ENCODE measurements around the gene DCST1. TPM values are rescaled to one million over a fixed set of nuclear protein-coding genes. Genes with fewer than 3 reads are reported as not detected.

The DCST1 gene
- total and polyA plus RNA-seq, 12 donors = not detected

- H3K36me3 ChIP-seq (replicated peaks in 1 of 2) = no peaks in the 10 kb centered on the region
- intact Hi-C loops (cut with DNase I) = loop anchor here in 1 of 2 donors (5.0 kb wide), 1 partner anchor 34 kb away; no protein-coding TSS in a partner anchor
- peaks cover 15 to 35% of the 10 kb centered on the region in 2 donors for H3K4me1 ChIP-seq (replicated peaks in 1 of 2)
- H3K27me3 ChIP-seq = no peaks in the 10 kb centered on the region
- no peak for TF ChIP-seq CTCF (IDR thresholded peaks at IDR 0.05)
- TF ChIP-seq POLR2A (IDR thresholded peaks at IDR 0.05) = no peak
- no peak overlapping the region for H3K4me3 ChIP-seq
- no peak for DNase-seq
- H3K27ac ChIP-seq = no peak overlapping the region
- no peaks in the 10 kb centered on the region for H3K9me3 ChIP-seq (replicated peaks in 1 of 3)
- 74 to 85% (median 79%) methylated on average over 7 to 8 of the region's 8 CpGs for WGBS, 4 donors
These were observed 15.1 kb downstream of the DCST1 start for GRCh38 chr1:155048449-155049334.

GRCh38 chr1:155049651-155050559 lies 16.3 kb downstream of the DCST1 start:
- H3K27me3 ChIP-seq = no peaks in the 10 kb centered on the region
- intact Hi-C loops (cut with DNase I) = loop anchor here in 1 of 2 donors (5.0 kb wide), 1 partner anchor 32 kb away; no protein-coding TSS in a partner anchor
- H3K4me1 ChIP-seq (replicated peaks in 1 of 2) = peaks cover 12 to 31% of the 10 kb centered on the region in 2 donors
- peak overlapping the region in 1 of 4 donors; percentile 82 for H3K4me3 ChIP-seq
- 19 to 25% (median 20%) methylated on average over 9 to 10 of the region's 10 CpGs for WGBS, 4 donors
- DNase-seq = no peak
- H3K27ac ChIP-seq = peak overlapping the region; percentile 79 to 99 (median 88)
- no peaks in the 10 kb centered on the region for H3K9me3 ChIP-seq (replicated peaks in 1 of 3)
- TF ChIP-seq POLR2A (IDR thresholded peaks at IDR 0.05) (no peak), CTCF (IDR thresholded peaks at IDR 0.05) (no peak)
- H3K36me3 ChIP-seq (replicated peaks in 1 of 2) = peaks cover 0 to 8% of the 10 kb centered on the region in 2 donors

GRCh38 chr1:155050560-155051341 lies 17.1 kb downstream of the DCST1 start, which contains the start of gene ADAM15:
ADAM15 (plus strand) TSS chr1:155051316; CDS start chr1:155051387, 71 bp downstream.
- peak; percentile 77 to 92 (median 88) for DNase-seq
- TF ChIP-seq CTCF (IDR thresholded peaks at IDR 0.05) (peak; percentile 83 to 94 (median 87)), POLR2A (IDR thresholded peaks at IDR 0.05) (peak in 1 of 2 donors; percentile 68)
- intact Hi-C loops (cut with DNase I) = no loop called here
- H3K4me3 ChIP-seq = peak within 1 kb of the TSS; percentile 11 to 82 (median 52)
- H3K27ac ChIP-seq = peak within 1 kb of the TSS; percentile 79 to 99 (median 88)
- H3K4me1 ChIP-seq (replicated peaks in 1 of 2) = peaks cover 12 to 26% of the 10 kb centered on the region in 2 donors
- no peaks in the 10 kb centered on the region for H3K27me3 ChIP-seq
- H3K36me3 ChIP-seq (replicated peaks in 1 of 2) = peaks cover 0 to 17% of the 10 kb centered on the region in 2 donors
- H3K9me3 ChIP-seq (replicated peaks in 1 of 3) = no peaks in the 10 kb centered on the region
- 0 to 2% (median 1%) methylated on average over 7 to 99 of the region's 99 CpGs for WGBS, 4 donors
